Liver (tissue), 3 donors: ENCODE data around the gene CPT1B.

Experiments
- ATF3 ChIP-seq: IDR thresholded peaks from 2 replicates; pipeline ENCODE4 v1.6.1; 2016; ENCODE audit warnings: antibody characterized with exemption
- CTCF ChIP-seq: fragments of 150-350 bp; IDR thresholded peaks from 2 replicates; pipeline ENCODE4 v1.5.1; 2017; ENCODE audit warnings: improper control_type of control experiment, low read depth, low read length; ENCODE audit not compliant: missing input control
- EGR1 ChIP-seq, 2 donors: IDR thresholded peaks; 2 replicates each; pipeline ENCODE4 v1.6.1; 2016 to 2018; ENCODE audit warnings: antibody characterized with exemption in 2 of 2, low read depth in 2 of 2
- FOXA1 ChIP-seq: IDR thresholded peaks from 2 replicates; pipeline ENCODE4 v1.6.1; 2016; ENCODE audit warnings: antibody characterized with exemption
- GABPA ChIP-seq, 2 donors: IDR thresholded peaks in 1 of 2; conservative IDR thresholded peaks in 1 of 2; 2 replicates each; pipeline ENCODE4 v1.6.1; 2016; ENCODE audit warnings: antibody characterized with exemption in 2 of 2, mild to moderate bottlenecking in 1 of 2, moderate library complexity in 1 of 2
- JUND ChIP-seq, 2 donors: IDR thresholded peaks; 2 replicates each; pipeline ENCODE4 v1.6.1; 2016; ENCODE audit warnings: antibody characterized with exemption in 2 of 2
- MAX ChIP-seq: IDR thresholded peaks from 2 replicates; pipeline ENCODE4 v1.6.1; 2016; ENCODE audit warnings: antibody characterized with exemption
- NR2F2 ChIP-seq: IDR thresholded peaks from 2 replicates; pipeline ENCODE4 v1.6.1; 2016; ENCODE audit warnings: antibody characterized with exemption
- RAD21 ChIP-seq, 2 donors: IDR thresholded peaks; 2 replicates each; pipeline ENCODE4 v1.6.1; 2016; ENCODE audit warnings: antibody characterized with exemption in 2 of 2, mild to moderate bottlenecking in 2 of 2
- REST ChIP-seq: IDR thresholded peaks from 2 replicates; pipeline ENCODE4 v1.6.1; 2016; ENCODE audit warnings: antibody characterized with exemption, mild to moderate bottlenecking
- RXRA ChIP-seq, 2 donors: IDR thresholded peaks; 2 replicates each; pipeline ENCODE4 v1.6.1; 2017 to 2018; ENCODE audit warnings: antibody characterized with exemption in 2 of 2, mild to moderate bottlenecking in 1 of 2
- SP1 ChIP-seq: IDR thresholded peaks from 2 replicates; pipeline ENCODE4 v1.6.1; 2018; ENCODE audit warnings: antibody characterized with exemption, mild to moderate bottlenecking
- TAF1 ChIP-seq: conservative IDR thresholded peaks from 2 replicates; pipeline ENCODE4 v1.6.1; 2016; ENCODE audit warnings: antibody characterized with exemption, mild to moderate bottlenecking
- YY1 ChIP-seq: IDR thresholded peaks from 2 replicates; pipeline ENCODE4 v1.6.1; 2016; ENCODE audit warnings: antibody characterized with exemption, mild to moderate bottlenecking
- donor health status: healthy.
- donor health status: healthy.

DNA sequence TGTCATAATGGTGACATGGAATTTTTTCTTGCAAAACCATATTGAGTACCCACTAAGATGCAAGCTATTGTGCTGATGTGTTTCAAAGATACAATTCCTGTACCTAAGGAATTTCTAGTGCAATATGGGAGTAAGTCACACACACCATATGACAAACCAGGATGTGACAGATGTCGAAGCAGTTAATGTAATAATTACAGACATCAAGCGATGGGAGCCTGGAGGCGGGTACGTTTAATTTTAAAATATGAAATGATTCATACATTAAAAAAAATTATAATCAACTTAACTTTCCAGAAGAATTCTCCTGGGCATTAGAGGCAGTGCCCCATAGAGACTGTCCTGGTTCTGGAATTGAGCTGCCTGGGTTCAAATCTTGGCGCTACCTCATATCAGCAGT, 21.5 kb downstream of the CPT1B start:
- TF ChIP-seq CTCF (no peak), RXRA (IDR thresholded peaks at IDR 0.05) (no peak), YY1 (no peak), SP1 (no peak), TAF1 (no peak), ATF3 (no peak), FOXA1 (no peak), EGR1 (IDR thresholded peaks at IDR 0.05; ENCODE audit: low read depth in 2 of 2) (no peak), MAX (no peak), REST (no peak), RAD21 (IDR thresholded peaks at IDR 0.05) (no peak), GABPA (IDR thresholded peaks at IDR 0.05 in 1 of 2, conservative IDR thresholded peaks at IDR 0.05 in 1 of 2) (no peak), JUND (IDR thresholded peaks at IDR 0.05) (no peak), NR2F2 (no peak)
